Subcutaneous adipose tissue (tissue), 4 donors: ENCODE measurements around the gene IL3. TPM values are rescaled to one million over a fixed set of nuclear protein-coding genes. Genes with fewer than 3 reads are reported as not detected.

Experiments used
- total RNA-seq, 4 donors: library from RNA; depleted of rRNA; stranded (reverse); fragments of >200 nt; gene quantifications; one replicate each; pipeline ENCODE4 v1.1.0, GENCODE V29; 2016
- TF ChIP-seq, protein P1 (sequence below): fragments of 450-650 bp; IDR thresholded peaks from one replicate; pipeline ENCODE4 v1.5.1; 2016; ENCODE audit warnings: low read depth, mild to moderate bottlenecking, control low read depth, antibody characterized with exemption, moderate library complexity

Gene IL3
- total RNA-seq, 4 donors from 2014 or later: not detected

DNA sequence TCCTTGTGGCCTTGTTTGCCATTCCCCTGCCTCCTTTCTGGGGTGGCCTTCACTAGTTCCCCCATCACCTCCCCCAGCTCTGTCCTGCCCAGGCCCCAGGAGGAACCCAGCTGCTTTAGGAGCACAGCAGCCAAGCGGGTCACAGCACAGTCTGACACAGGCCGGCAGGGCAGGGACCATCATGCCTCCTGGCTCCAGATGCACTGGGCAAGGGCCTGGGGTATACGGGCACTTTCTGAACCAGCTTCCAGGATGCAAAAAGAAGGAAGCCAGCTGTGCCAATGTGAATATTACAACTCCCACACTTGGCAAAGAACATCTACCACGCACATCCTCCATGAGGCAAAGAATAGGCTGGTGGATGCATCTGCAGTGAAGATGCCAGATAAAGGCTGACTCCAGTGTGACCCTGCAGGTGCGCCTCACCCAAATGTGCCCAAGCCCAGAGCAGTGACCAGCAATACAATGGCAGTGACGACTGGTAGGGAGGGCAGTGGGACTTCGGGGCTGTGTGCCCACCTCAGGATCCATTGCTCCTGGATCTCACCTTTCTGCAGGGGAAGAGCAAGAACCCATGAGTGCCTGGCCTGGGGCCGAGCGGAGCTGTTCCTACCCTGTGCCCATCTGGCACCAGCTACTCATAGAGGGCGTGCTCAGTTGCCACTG is 6.3 kb upstream of the IL3 start:
- TF ChIP-seq, protein P1, sequence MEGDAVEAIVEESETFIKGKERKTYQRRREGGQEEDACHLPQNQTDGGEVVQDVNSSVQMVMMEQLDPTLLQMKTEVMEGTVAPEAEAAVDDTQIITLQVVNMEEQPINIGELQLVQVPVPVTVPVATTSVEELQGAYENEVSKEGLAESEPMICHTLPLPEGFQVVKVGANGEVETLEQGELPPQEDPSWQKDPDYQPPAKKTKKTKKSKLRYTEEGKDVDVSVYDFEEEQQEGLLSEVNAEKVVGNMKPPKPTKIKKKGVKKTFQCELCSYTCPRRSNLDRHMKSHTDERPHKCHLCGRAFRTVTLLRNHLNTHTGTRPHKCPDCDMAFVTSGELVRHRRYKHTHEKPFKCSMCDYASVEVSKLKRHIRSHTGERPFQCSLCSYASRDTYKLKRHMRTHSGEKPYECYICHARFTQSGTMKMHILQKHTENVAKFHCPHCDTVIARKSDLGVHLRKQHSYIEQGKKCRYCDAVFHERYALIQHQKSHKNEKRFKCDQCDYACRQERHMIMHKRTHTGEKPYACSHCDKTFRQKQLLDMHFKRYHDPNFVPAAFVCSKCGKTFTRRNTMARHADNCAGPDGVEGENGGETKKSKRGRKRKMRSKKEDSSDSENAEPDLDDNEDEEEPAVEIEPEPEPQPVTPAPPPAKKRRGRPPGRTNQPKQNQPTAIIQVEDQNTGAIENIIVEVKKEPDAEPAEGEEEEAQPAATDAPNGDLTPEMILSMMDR: no peak

DNA sequence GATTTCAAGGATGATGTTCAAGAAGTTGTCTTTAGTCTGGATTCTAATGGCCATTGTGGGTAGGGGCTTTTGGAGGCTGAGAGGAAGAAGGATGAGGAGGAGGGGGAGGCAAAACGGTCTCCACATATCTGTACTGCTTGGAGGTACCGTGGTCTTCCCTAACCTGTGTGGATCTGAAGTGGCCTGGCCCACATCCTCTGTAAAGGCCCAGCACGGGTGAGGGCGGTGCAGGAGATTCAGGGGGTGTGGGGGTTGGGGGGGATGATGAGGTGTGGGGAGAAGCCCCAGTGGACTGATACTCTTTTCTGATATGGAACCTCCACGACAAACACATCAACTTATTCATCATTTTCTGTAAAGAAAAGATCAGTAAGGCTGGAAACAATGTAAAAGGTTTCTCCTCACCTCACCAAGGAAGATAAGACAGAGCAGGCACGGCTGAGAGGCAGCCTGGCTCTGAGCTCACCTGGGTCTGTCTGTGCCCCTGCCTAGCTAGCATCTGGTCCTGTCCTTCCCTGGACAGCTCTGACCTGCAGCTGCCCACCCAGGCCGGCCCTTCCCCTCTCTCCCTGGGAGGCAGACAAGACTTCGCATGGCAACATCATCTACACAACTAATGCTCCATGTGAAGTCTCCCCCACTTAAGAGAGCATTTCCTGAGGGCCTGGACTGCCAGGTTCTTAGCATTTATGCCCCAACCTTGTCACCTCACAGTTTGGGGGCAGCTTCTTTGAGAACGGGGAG is 5.6 kb upstream of the IL3 start:
- TF ChIP-seq, protein P1: no peak

DNA sequence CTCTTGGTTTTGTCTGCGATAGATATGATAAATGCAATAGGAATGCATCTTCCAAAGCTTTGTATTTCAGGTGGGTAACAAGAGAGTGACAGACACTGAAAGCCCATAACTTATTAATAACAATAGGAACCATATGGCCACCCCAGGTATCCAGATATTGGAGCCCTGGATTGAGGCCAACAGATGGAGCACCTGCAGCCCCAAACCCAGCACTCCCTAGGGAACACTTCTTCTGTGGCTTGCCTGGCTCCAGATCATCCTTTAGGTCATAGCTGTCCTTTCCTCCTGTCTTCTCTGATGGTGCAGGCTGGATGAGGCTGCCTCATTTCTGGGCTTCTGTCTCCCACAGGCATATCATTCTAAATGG is 5.0 kb upstream of the IL3 start:
- TF ChIP-seq, protein P1: no peak

DNA sequence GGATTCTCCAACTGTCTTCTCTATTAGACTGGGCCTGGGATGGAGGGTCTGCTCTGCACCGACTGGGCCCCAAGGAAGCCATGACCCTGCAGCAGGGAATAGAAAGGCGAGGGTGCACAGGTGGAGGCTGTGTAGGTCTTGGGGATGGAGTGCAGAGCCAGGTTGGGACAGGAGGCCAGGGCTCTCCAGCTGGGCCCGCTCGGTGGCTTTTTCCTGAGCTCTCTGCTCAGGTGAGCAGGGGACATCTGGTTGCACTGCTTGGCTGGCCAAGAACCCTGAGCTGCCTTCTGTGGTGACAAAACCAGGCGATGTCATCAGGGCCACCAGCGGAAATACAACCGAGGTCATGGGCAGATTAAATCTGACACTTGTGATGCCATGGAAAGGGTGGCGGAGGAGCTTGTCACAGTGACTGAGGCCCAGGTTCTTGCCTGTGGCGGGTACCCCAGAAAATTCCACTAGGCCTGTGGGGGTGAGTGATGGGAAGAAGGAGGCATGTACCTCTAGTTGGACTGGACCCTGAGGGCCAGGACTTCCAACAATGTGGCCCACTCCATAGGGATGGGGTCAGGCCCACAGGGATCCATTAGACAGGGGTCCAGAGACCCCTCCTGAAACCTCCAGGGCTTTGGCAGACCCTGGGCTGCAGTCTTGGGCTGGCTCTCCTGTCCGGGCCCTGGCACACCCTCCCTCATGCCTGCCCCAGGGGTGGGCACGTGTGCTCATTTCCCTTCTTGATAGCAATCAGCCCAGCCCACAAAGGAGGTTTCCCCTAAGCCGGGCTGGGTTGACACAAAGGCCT is 4.4 kb upstream of the IL3 start:
- TF ChIP-seq, protein P1: no peak

DNA sequence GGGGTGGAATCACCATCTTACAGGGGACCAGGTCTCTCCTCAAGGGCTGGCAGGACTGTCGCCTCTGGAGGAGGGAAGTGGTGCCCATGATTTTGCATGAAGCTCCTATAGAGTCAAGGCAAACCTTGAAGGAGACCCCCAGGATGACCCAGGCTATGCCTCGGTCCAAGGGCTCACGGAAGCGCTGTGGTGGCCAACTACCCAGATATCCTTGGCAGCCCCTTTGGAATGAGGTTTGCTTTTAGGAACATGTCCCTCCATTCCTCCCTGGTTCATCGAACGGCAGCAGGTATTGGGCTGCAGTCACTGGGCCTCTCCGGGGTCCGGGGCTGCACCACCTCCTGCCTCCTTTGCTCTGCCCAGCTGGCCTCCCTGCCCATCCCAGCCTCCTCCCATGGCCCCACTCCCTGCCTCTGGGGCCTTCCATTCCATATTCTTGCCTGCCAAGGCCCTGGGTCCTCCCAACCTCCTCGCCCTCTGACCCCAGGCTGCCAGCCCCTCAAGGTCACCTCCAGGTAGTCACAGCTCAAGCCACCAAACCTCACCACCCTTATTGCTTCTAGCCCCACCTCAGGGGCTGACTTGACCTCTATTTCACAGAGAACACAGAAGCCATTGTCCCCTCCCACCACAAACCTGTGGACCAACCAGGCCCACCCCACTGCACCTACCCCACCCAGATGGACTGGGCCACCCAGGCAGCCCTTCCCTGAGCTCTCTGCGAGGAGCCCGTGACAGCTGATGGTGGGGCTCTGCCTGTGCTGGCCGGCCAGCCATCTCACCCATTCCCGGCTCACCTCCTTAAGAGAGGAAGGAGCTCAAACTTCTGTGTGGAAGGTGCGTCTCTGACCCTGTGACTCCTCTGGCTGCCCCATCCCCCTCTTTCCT is 3.6 kb upstream of the IL3 start:
- TF ChIP-seq, protein P1: no peak

DNA sequence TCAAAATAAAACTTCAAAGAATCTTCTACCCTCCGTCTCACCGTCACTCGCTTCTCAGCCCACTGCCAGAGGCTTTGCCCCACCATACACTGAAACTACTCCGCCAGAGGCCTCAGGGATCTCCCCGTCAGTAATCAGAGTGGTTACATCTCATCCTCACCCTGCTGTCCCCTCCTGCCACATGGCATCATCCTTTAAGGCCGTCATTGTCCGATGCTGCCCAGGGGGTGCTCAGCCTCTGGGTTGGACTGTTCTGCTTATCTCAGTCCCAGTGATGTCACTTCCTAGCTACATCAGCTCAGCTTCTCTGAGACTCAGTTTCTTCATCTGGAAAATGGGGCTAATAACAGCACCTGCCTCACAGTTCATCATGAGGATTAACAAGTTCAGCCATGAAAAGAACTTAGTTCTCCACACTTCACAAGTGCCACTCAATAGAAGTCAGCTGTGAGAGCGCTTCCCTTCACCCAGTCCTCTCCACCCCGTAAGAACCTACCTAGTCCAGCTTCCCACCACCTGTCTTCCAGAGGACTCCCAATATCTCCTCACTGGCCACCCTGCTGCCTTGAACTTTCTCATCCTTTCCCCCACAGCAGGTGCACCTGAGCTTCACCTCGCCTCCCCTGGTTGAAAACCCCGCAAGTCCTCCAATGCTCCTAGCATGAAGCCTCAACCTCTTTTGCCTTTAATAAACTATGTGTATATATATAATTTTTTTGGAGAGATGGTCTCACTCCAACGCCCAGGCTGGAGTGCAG is 2.8 kb upstream of the IL3 start:
- TF ChIP-seq, protein P1: no peak
